GM23338 (cell line): ENCODE measurements around the gene CACNA2D2. TPM values are rescaled to one million over a fixed set of nuclear protein-coding genes. Genes with fewer than 3 reads are reported as not detected.

Experiments
- ATAC-seq: fragments of 200-7000 bp; cut with Tn5 transposase; 3 replicates; pipeline ENCODE4 v1.9.1; 2020
- DNase-seq: peaks from one replicate; pipeline ENCODE4 v3.0.0-alpha.2; 2015; ENCODE audit warnings: low spot score
- H2AFZ ChIP-seq: fragments of 200-600 bp; sonication (generic); 2 replicates; pipeline ENCODE4 v1.8.0; 2016; ENCODE audit warnings: antibody characterized with exemption, mild to moderate bottlenecking, moderate library complexity
- H3F3A ChIP-seq: fragments of 200-600 bp; sonication (generic); replicated peaks from 2 replicates; pipeline ENCODE4 v1.8.0; 2017; ENCODE audit warnings: antibody characterized with exemption, mixed run types, low read depth
- H3K27ac ChIP-seq: fragments of 200-600 bp; sonication (generic); 2 replicates; pipeline ENCODE4 v1.6.1; 2016; ENCODE audit warnings: low read depth
- H3K27me3 ChIP-seq: fragments of 200-600 bp; sonication (generic); 2 replicates; pipeline ENCODE4 v1.8.0; 2016; ENCODE audit warnings: mild to moderate bottlenecking, mixed run types, moderate library complexity; ENCODE audit not compliant: insufficient read depth
- H3K36me3 ChIP-seq: fragments of 200-600 bp; sonication (generic); 2 replicates; pipeline ENCODE4 v1.8.0; 2016; ENCODE audit warnings: mild to moderate bottlenecking; ENCODE audit not compliant: insufficient read depth
- H3K4me1 ChIP-seq: fragments of 200-600 bp; sonication (generic); 2 replicates; pipeline ENCODE4 v1.8.0; 2016; ENCODE audit warnings: mild to moderate bottlenecking, moderate library complexity; ENCODE audit not compliant: insufficient read depth
- H3K4me2 ChIP-seq: fragments of 200-600 bp; sonication (generic); 2 replicates; pipeline ENCODE4 v1.7.1; 2017; ENCODE audit warnings: mixed run types
- H3K4me3 ChIP-seq: fragments of 200-600 bp; sonication (generic); 2 replicates; pipeline ENCODE4 v1.6.1; 2016; ENCODE audit warnings: mixed run types
- H3K79me2 ChIP-seq: fragments of 200-600 bp; sonication (generic); replicated peaks from 2 replicates; pipeline ENCODE4 v1.8.0; 2017; ENCODE audit warnings: mild to moderate bottlenecking; ENCODE audit not compliant: insufficient read depth
- H3K9me2 ChIP-seq: fragments of 200-600 bp; sonication (generic); 2 replicates; pipeline ENCODE4 v1.8.0; 2017; ENCODE audit not compliant: insufficient read depth
- H4K20me1 ChIP-seq: fragments of 200-600 bp; sonication (generic); replicated peaks from 2 replicates; pipeline ENCODE4 v1.8.0; 2017; ENCODE audit warnings: mild to moderate bottlenecking; ENCODE audit not compliant: insufficient read depth
- H3K27ac Mint-ChIP-seq: 2 replicates; pipeline ENCODE4 v1.8.0; 2020; ENCODE audit warnings: inconsistent platforms, mild to moderate bottlenecking, moderate library complexity, mixed read lengths
- H3K27me3 Mint-ChIP-seq: 3 replicates; pipeline ENCODE4 v1.8.0; 2022; ENCODE audit warnings: low read depth, mild to moderate bottlenecking, moderate library complexity, mixed read lengths, inconsistent platforms; ENCODE audit not compliant: insufficient read depth, poor library complexity
- H3K36me3 Mint-ChIP-seq: 3 replicates; pipeline ENCODE4 v1.8.0; 2021; ENCODE audit warnings: low read depth, mild to moderate bottlenecking, inconsistent platforms, moderate library complexity, mixed read lengths
- H3K4me1 Mint-ChIP-seq: 3 replicates; pipeline ENCODE4 v1.8.0; 2020; ENCODE audit warnings: mild to moderate bottlenecking, inconsistent platforms, mixed read lengths
- H3K4me3 Mint-ChIP-seq: 3 replicates; pipeline ENCODE4 v1.8.0; 2021; ENCODE audit warnings: moderate library complexity, mild to moderate bottlenecking, inconsistent platforms, mixed read lengths
- H3K9me3 Mint-ChIP-seq: 3 replicates; pipeline ENCODE4 v1.8.0; 2020; ENCODE audit warnings: moderate library complexity, mild to moderate bottlenecking, inconsistent platforms, mixed read lengths
- CREB1 ChIP-seq: fragments of 250-450 bp; sonication (Bioruptor Pico); IDR thresholded peaks from 2 replicates; pipeline ENCODE4 v1.5.0; 2020; ENCODE audit warnings: low read depth, mild to moderate bottlenecking, moderate library complexity
- CTCF ChIP-seq, 2 experiments: fragments of 200-600 bp in 1 of 2; sonication (generic) in 1 of 2; conservative IDR thresholded peaks; 2 replicates each; pipeline versions ENCODE4 v1.5.1 to v1.6.1; 2016 to 2017; ENCODE audit warnings: antibody characterized with exemption in 2 of 2, low read depth in 2 of 2, mild to moderate bottlenecking in 2 of 2, moderate library complexity in 1 of 2
- ETS1 ChIP-seq: IDR thresholded peaks from 2 replicates; pipeline ENCODE4 v1.6.1; 2016; ENCODE audit warnings: antibody characterized with exemption
- EZH2phosphoT487 ChIP-seq: fragments of 200-600 bp; sonication (generic); IDR thresholded peaks from one replicate; pipeline ENCODE4 v1.8.1; 2018; ENCODE audit warnings: antibody characterized with exemption; ENCODE audit not compliant: unreplicated experiment
- JUNB ChIP-seq: IDR thresholded peaks from one replicate; pipeline ENCODE4 v1.6.1; 2016; ENCODE audit warnings: antibody characterized with exemption; ENCODE audit not compliant: unreplicated experiment
- REST ChIP-seq: IDR thresholded peaks from one replicate; pipeline ENCODE4 v1.6.1; 2018; ENCODE audit warnings: antibody characterized with exemption; ENCODE audit not compliant: unreplicated experiment
- STAT1 ChIP-seq: IDR thresholded peaks from one replicate; pipeline ENCODE4 v1.6.1; 2016; ENCODE audit warnings: antibody characterized with exemption; ENCODE audit not compliant: unreplicated experiment
- ZNF114 ChIP-seq: fragments of 250-450 bp; sonication (Bioruptor Pico); IDR thresholded peaks from 2 replicates; pipeline ENCODE4 v1.5.0; 2020; ENCODE audit warnings: mild to moderate bottlenecking, moderate library complexity
- ZNF331 ChIP-seq: fragments of 250-450 bp; sonication (Bioruptor Pico); IDR thresholded peaks from 2 replicates; pipeline ENCODE4 v1.5.0; 2020; ENCODE audit warnings: low read depth, mild to moderate bottlenecking, moderate library complexity
- ZNF462 ChIP-seq: fragments of 250-450 bp; sonication (Bioruptor Pico); IDR thresholded peaks from 2 replicates; pipeline ENCODE4 v1.5.0; 2020; ENCODE audit warnings: mild to moderate bottlenecking, moderate library complexity
- polyA plus RNA-seq: library from polyadenylated mRNA; unstranded; fragments of >200 nt; fragmentation: Nextera tagmentation; extraction: Ambion mirVana; gene quantifications from 2 replicates; pipeline ENCODE4 v1.2.1, GENCODE V29; 2016
- total RNA-seq: library from RNA; depleted of rRNA; stranded (reverse); fragments of >200 nt; shearing (Covaris generic); gene quantifications from 2 replicates; pipeline ENCODE4 v1.2.3, GENCODE V29; 2014

The CACNA2D2 gene
- total and polyA plus RNA-seq, 2 experiments from 2014 or later: 4.7 to 11.4 TPM

GRCh38 chr3:50445919-50446318 lies 57.5 kb downstream of the CACNA2D2 start:
- Mint-ChIP-seq H3K36me3 (no peaks in the 10 kb centered on the region), H3K9me3 (no peaks in the 10 kb centered on the region), H3K27me3 (peaks cover 9% of the 10 kb centered on the region), H3K27ac (no peak overlapping the region), H3K4me3 (no peak overlapping the region), H3K4me1 (peaks cover 21% of the 10 kb centered on the region)
- H3F3A ChIP-seq: no peaks in the 10 kb centered on the region
- H3K36me3 ChIP-seq: no peaks in the 10 kb centered on the region; the same call in 1 of the 2 replicates
- H3K4me1 ChIP-seq: peaks cover 15% of the 10 kb centered on the region; the same call in 1 of the 2 replicates
- no peaks in the 10 kb centered on the region for H3K9me2 ChIP-seq
- no peaks in the 10 kb centered on the region for H4K20me1 ChIP-seq
- no peak overlapping the region for H2AFZ ChIP-seq
- DNase-seq (no peak), ATAC-seq (no peak)
- no peak overlapping the region for H3K4me3 ChIP-seq
- no peaks in the 10 kb centered on the region for H3K79me2 ChIP-seq
- no peaks in the 10 kb centered on the region for H3K27me3 ChIP-seq
- TF ChIP-seq ZNF331 (CRISPR knock-in tag) (no peak), CREB1 (CRISPR knock-in tag) (no peak), REST (no peak), EZH2phosphoT487 (no peak), ZNF462 (no peak), STAT1 (no peak), CTCF (conservative IDR thresholded peaks at IDR 0.05; ENCODE audit: low read depth in 2 of 2) (no peak), JUNB (no peak), ETS1 (no peak), ZNF114 (CRISPR knock-in tag) (no peak)
- no peak overlapping the region for H3K27ac ChIP-seq
- no peak overlapping the region for H3K4me2 ChIP-seq
